NCI-H2029 treated with DMSO at 0.1 percent for 48 hours (cell line): Measurements from ENCODE around the gene AKR1C1.
"Not testable (repeated sequence)": the region's sequence is repeated elsewhere in the genome, so short reads cannot be mapped to it uniquely, and the experiment has no call there.

Experiments
- DNase-seq: peaks from one replicate; lab custom pipeline; 2025; lab: John Stamatoyannopoulos, UW

AKR1C1 gene

GRCh38 chr10:4984223-4984622 is 21.0 kb downstream of the AKR1C1 start:
- DNase-seq: no peak

GRCh38 chr10:4984971-4985594 is 21.9 kb downstream of the AKR1C1 start:
- DNase-seq: no peak

- DNase-seq: not testable (repeated sequence)
Observed at GRCh38 chr10:4988000-4988641, 24.9 kb downstream of the AKR1C1 start.

- no peak for DNase-seq
Observed at GRCh38 chr10:4990217-4990616, 27.0 kb downstream of the AKR1C1 start.

GRCh38 chr10:4991463-4991862 is 28.2 kb downstream of the AKR1C1 start:
- DNase-seq: not testable (repeated sequence)

GRCh38 chr10:4992564-4992963 is 29.3 kb downstream of the AKR1C1 start:
- not testable (repeated sequence) for DNase-seq

GRCh38 chr10:4994260-4994659 is 31.0 kb downstream of the AKR1C1 start:
- not testable (repeated sequence) for DNase-seq

GRCh38 chr10:4998671-4999070 is 35.5 kb downstream of the AKR1C1 start:
- no peak for DNase-seq

GRCh38 chr10:5002013-5002727 is 39.0 kb downstream of the AKR1C1 start:
- DNase-seq: no peak

GRCh38 chr10:5003127-5004029 is 40.2 kb downstream of the AKR1C1 start, which contains the start of gene AKR1C2:
TSS of gene AKR1C2 (minus strand) at chr10:5003857. CDS start at chr10:5003835, 22 bp downstream.
- DNase-seq: not testable (repeated sequence)

GRCh38 chr10:5004030-5004385 is 40.8 kb downstream of the AKR1C1 start:
- DNase-seq: not testable (repeated sequence)

- DNase-seq: not testable (repeated sequence)
Observed at GRCh38 chr10:5004501-5004900, 41.3 kb downstream of the AKR1C1 start.

GRCh38 chr10:5008857-5009548 is 45.8 kb downstream of the AKR1C1 start:
- not testable (repeated sequence) for DNase-seq

GRCh38 chr10:5010043-5010442 is 46.8 kb downstream of the AKR1C1 start:
- not testable (repeated sequence) for DNase-seq

- not testable (repeated sequence) for DNase-seq
Observed at GRCh38 chr10:5011392-5011791, 48.2 kb downstream of the AKR1C1 start.

GRCh38 chr10:5012595-5012994 is 49.4 kb downstream of the AKR1C1 start:
- DNase-seq: no peak

- DNase-seq: no peak
Observed at GRCh38 chr10:5013385-5013784, 50.2 kb downstream of the AKR1C1 start.

- not testable (repeated sequence) for DNase-seq
Observed at GRCh38 chr10:5014200-5014910, 51.1 kb downstream of the AKR1C1 start.

GRCh38 chr10:5014936-5015335 is 51.7 kb downstream of the AKR1C1 start:
- DNase-seq: no peak

GRCh38 chr10:5018134-5018533 is 54.9 kb downstream of the AKR1C1 start:
- DNase-seq: no peak
